ENCODE results near the gene KICS2.

DNA sequence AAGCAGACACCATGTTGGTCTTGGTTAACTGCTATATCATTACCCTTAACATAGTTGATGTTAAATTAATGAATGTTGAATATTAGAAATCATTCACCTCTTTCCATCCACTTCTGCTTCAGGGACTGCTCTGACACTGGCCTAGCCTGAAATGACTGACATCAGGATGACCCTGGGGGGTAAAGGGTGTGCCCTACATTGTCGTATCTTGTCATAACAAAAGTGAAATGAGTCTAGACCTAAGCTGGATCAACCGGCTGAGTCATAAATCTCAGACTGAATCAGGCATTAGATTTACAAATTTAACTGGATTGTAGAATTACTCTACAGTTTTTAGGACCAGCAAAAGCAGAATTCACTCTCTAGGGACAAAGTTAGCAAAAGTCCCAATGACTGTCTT, 35.3 kb downstream of the KICS2 start:
- no peak for TF ChIP-seq EZH2 (IDR thresholded peaks at IDR 0.05; ENCODE audit: low read depth)
- TF ChIP-seq, protein P1, sequence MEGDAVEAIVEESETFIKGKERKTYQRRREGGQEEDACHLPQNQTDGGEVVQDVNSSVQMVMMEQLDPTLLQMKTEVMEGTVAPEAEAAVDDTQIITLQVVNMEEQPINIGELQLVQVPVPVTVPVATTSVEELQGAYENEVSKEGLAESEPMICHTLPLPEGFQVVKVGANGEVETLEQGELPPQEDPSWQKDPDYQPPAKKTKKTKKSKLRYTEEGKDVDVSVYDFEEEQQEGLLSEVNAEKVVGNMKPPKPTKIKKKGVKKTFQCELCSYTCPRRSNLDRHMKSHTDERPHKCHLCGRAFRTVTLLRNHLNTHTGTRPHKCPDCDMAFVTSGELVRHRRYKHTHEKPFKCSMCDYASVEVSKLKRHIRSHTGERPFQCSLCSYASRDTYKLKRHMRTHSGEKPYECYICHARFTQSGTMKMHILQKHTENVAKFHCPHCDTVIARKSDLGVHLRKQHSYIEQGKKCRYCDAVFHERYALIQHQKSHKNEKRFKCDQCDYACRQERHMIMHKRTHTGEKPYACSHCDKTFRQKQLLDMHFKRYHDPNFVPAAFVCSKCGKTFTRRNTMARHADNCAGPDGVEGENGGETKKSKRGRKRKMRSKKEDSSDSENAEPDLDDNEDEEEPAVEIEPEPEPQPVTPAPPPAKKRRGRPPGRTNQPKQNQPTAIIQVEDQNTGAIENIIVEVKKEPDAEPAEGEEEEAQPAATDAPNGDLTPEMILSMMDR (conservative IDR thresholded peaks at IDR 0.05) = no peak

Data from PC-9 (cell line).